ENCODE measurements around the gene CA10.
A peak's percentile ranks its signal among the peaks of the same experiment; 100 is the strongest.

DNA sequence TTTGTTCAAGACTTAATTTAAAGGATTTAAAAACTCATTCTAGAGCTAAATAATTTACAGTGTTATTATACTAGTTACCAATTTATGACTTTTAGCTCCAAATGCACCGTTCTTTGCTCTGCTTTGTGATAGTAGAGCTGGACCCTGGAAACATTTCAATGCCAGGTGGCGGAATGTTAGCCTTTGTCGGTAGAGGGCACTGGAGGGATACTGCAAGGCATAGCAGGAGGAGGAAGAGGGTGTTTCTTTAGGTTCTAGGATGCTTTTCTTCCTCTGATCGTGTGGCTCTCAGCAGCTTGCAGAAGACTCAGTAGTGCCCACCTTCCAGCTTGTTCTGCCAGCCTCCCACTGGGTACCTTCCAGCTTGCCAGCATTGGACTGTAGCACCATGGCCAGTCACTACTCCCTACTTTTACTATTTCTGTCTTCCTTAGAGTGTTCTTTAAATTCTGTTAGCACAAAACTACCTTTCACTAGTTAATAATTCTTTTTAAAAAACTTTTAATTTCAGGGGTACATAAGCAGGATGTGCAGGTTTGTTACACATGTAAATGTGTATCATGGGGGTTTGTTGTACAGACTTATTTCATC, 572.9 kb downstream of the CA10 start:
- TF ChIP-seq, protein P1, sequence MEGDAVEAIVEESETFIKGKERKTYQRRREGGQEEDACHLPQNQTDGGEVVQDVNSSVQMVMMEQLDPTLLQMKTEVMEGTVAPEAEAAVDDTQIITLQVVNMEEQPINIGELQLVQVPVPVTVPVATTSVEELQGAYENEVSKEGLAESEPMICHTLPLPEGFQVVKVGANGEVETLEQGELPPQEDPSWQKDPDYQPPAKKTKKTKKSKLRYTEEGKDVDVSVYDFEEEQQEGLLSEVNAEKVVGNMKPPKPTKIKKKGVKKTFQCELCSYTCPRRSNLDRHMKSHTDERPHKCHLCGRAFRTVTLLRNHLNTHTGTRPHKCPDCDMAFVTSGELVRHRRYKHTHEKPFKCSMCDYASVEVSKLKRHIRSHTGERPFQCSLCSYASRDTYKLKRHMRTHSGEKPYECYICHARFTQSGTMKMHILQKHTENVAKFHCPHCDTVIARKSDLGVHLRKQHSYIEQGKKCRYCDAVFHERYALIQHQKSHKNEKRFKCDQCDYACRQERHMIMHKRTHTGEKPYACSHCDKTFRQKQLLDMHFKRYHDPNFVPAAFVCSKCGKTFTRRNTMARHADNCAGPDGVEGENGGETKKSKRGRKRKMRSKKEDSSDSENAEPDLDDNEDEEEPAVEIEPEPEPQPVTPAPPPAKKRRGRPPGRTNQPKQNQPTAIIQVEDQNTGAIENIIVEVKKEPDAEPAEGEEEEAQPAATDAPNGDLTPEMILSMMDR (conservative IDR thresholded peaks at IDR 0.05) = peak; percentile 57
- no peak for TF ChIP-seq EZH2 (IDR thresholded peaks at IDR 0.05; ENCODE audit: low read depth)

Measured in PC-9 (cell line).